ENCODE data around the gene PLCL1. TPM values are rescaled to one million over a fixed set of nuclear protein-coding genes. Genes with fewer than 3 reads are reported as not detected.
"Not testable (repeated sequence)": the region's sequence is repeated elsewhere in the genome, so short reads cannot be mapped to it uniquely, and the experiment has no call there.

The PLCL1 gene
- polyA plus RNA-seq, 6 donors from 2014 or later, result 0.05 to 0.25 (median 0.11) TPM; not detected in 3

GRCh38 chr2:198004921-198005829 lies 200.8 kb downstream of the PLCL1 start:
- Mint-ChIP-seq H3K27ac (peak overlapping the region in 1 of 6 donors; percentile 11), H3K4me3 (no peak overlapping the region), H3K4me1 (no peaks in the 10 kb centered on the region), H3K36me3 (no peaks in the 10 kb centered on the region), H3K9me3 (peaks cover 0 to 5% (median 0%) of the 10 kb centered on the region in 7 donors), H3K27me3 (no peaks in the 10 kb centered on the region)
- peak in 1 of 2 donors; percentile 34 for ATAC-seq (ENCODE audit: low read depth in 2 of 2)
- DNase-seq, result no peak

GRCh38 chr2:198006733-198007132 lies 202.3 kb downstream of the PLCL1 start:
- ATAC-seq (ENCODE audit: low read depth in 2 of 2) (no peak), DNase-seq (no peak)
- no peaks in the 10 kb centered on the region for H3K36me3 Mint-ChIP-seq
- no peak overlapping the region for H3K27ac Mint-ChIP-seq
- no peaks in the 10 kb centered on the region for H3K27me3 Mint-ChIP-seq
- H3K4me3 Mint-ChIP-seq, result no peak overlapping the region
- H3K9me3 Mint-ChIP-seq, result peaks cover 0 to 7% (median 3%) of the 10 kb centered on the region in 7 donors
- no peaks in the 10 kb centered on the region for H3K4me1 Mint-ChIP-seq

GRCh38 chr2:198008230-198008629 lies 203.8 kb downstream of the PLCL1 start:
- H3K4me3 Mint-ChIP-seq, result no peak overlapping the region
- H3K27ac Mint-ChIP-seq, result no peak overlapping the region
- no peak for ATAC-seq (ENCODE audit: low read depth in 2 of 2)
- no peak for DNase-seq
- no peaks in the 10 kb centered on the region for H3K36me3 Mint-ChIP-seq
- H3K27me3 Mint-ChIP-seq, result no peaks in the 10 kb centered on the region
- no peaks in the 10 kb centered on the region for H3K4me1 Mint-ChIP-seq
- H3K9me3 Mint-ChIP-seq, result peaks cover 2 to 16% (median 7%) of the 10 kb centered on the region in 7 donors

GRCh38 chr2:198012025-198012424 lies 207.6 kb downstream of the PLCL1 start:
- peaks cover 1 to 16% (median 7%) of the 10 kb centered on the region in 7 donors for H3K9me3 Mint-ChIP-seq

GRCh38 chr2:198016243-198016642 lies 211.8 kb downstream of the PLCL1 start:
- H3K9me3 Mint-ChIP-seq, result peaks cover 1 to 14% (median 4%) of the 10 kb centered on the region in 7 donors
- ATAC-seq (ENCODE audit: low read depth in 2 of 2) (no peak), DNase-seq (no peak)
- H3K36me3 Mint-ChIP-seq, result no peaks in the 10 kb centered on the region
- no peaks in the 10 kb centered on the region for H3K4me1 Mint-ChIP-seq
- H3K4me3 Mint-ChIP-seq, result no peak overlapping the region
- H3K27me3 Mint-ChIP-seq, result no peaks in the 10 kb centered on the region
- H3K27ac Mint-ChIP-seq, result no peak overlapping the region

More at GRCh38 chr2:198012025-198012424, 207.6 kb downstream of the PLCL1 start:
- no peak overlapping the region for H3K4me3 Mint-ChIP-seq
- H3K27me3 Mint-ChIP-seq, result no peaks in the 10 kb centered on the region
- DNase-seq, result no peak
- H3K27ac Mint-ChIP-seq, result no peak overlapping the region
- H3K4me1 Mint-ChIP-seq, result no peaks in the 10 kb centered on the region
- ATAC-seq (ENCODE audit: low read depth in 2 of 2), result no peak
- no peaks in the 10 kb centered on the region for H3K36me3 Mint-ChIP-seq

- no peak overlapping the region for H3K27ac Mint-ChIP-seq
- no peaks in the 10 kb centered on the region for H3K4me1 Mint-ChIP-seq
- no peaks in the 10 kb centered on the region for H3K27me3 Mint-ChIP-seq
- no peak overlapping the region for H3K4me3 Mint-ChIP-seq
- H3K9me3 Mint-ChIP-seq, result peaks cover 1 to 8% (median 6%) of the 10 kb centered on the region in 7 donors
- H3K36me3 Mint-ChIP-seq, result no peaks in the 10 kb centered on the region
- ATAC-seq (ENCODE audit: low read depth in 2 of 2), result no peak
- DNase-seq, result no peak
Observed at GRCh38 chr2:198017068-198017467, 212.7 kb downstream of the PLCL1 start.

GRCh38 chr2:198028955-198029354 lies 224.6 kb downstream of the PLCL1 start:
- DNase-seq (no peak), ATAC-seq (ENCODE audit: low read depth in 2 of 2) (no peak)
- Mint-ChIP-seq H3K27ac (no peak overlapping the region), H3K4me1 (no peaks in the 10 kb centered on the region), H3K4me3 (no peak overlapping the region), H3K9me3 (no peaks in the 10 kb centered on the region), H3K27me3 (no peaks in the 10 kb centered on the region), H3K36me3 (no peaks in the 10 kb centered on the region)

- ATAC-seq (ENCODE audit: low read depth in 2 of 2); H3K36me3 Mint-ChIP-seq; DNase-seq; H3K9me3 Mint-ChIP-seq; H3K4me1 Mint-ChIP-seq; H3K27ac Mint-ChIP-seq; H3K4me3 Mint-ChIP-seq; H3K27me3 Mint-ChIP-seq: not testable (repeated sequence)
Observed at GRCh38 chr2:198029576-198029975, 225.2 kb downstream of the PLCL1 start.

- ATAC-seq (ENCODE audit: low read depth in 2 of 2) (no peak), DNase-seq (no peak)
- Mint-ChIP-seq H3K4me1 (no peaks in the 10 kb centered on the region), H3K4me3 (no peak overlapping the region), H3K9me3 (peaks cover 0 to 4% (median 0%) of the 10 kb centered on the region in 7 donors), H3K36me3 (no peaks in the 10 kb centered on the region), H3K27ac (no peak overlapping the region), H3K27me3 (peaks cover 0 to 7% (median 0%) of the 10 kb centered on the region in 3 donors)
Observed at GRCh38 chr2:198033626-198034025, 229.2 kb downstream of the PLCL1 start.

- DNase-seq (no peak), ATAC-seq (ENCODE audit: low read depth in 2 of 2) (no peak)
- H3K36me3 Mint-ChIP-seq, result no peaks in the 10 kb centered on the region
- H3K4me3 Mint-ChIP-seq, result no peak overlapping the region
- no peak overlapping the region for H3K27ac Mint-ChIP-seq
- no peaks in the 10 kb centered on the region for H3K4me1 Mint-ChIP-seq
- H3K27me3 Mint-ChIP-seq, result peaks cover 0 to 7% (median 0%) of the 10 kb centered on the region in 3 donors
- H3K9me3 Mint-ChIP-seq, result peaks cover 0 to 4% (median 2%) of the 10 kb centered on the region in 7 donors
Observed at GRCh38 chr2:198036029-198036879, 231.9 kb downstream of the PLCL1 start.

GRCh38 chr2:198040835-198041234 lies 236.4 kb downstream of the PLCL1 start:
- Mint-ChIP-seq H3K4me3 (no peak overlapping the region), H3K9me3 (peaks cover 0 to 3% (median 0%) of the 10 kb centered on the region in 7 donors), H3K27ac (no peak overlapping the region), H3K36me3 (no peaks in the 10 kb centered on the region), H3K4me1 (no peaks in the 10 kb centered on the region), H3K27me3 (no peaks in the 10 kb centered on the region)
- DNase-seq (no peak), ATAC-seq (ENCODE audit: low read depth in 2 of 2) (no peak)

- H3K36me3 Mint-ChIP-seq, result no peaks in the 10 kb centered on the region
- DNase-seq (no peak), ATAC-seq (ENCODE audit: low read depth in 2 of 2) (no peak)
- no peak overlapping the region for H3K27ac Mint-ChIP-seq
- H3K4me3 Mint-ChIP-seq, result no peak overlapping the region
- H3K9me3 Mint-ChIP-seq, result peaks cover 0 to 7% (median 1%) of the 10 kb centered on the region in 7 donors
- no peaks in the 10 kb centered on the region for H3K27me3 Mint-ChIP-seq
- H3K4me1 Mint-ChIP-seq, result no peaks in the 10 kb centered on the region
Observed at GRCh38 chr2:198042189-198042588, 237.8 kb downstream of the PLCL1 start.

- Mint-ChIP-seq H3K36me3 (no peaks in the 10 kb centered on the region), H3K4me3 (no peak overlapping the region), H3K27me3 (no peaks in the 10 kb centered on the region), H3K4me1 (no peaks in the 10 kb centered on the region), H3K27ac (no peak overlapping the region), H3K9me3 (peaks cover 0 to 7% (median 2%) of the 10 kb centered on the region in 7 donors)
- no peak for DNase-seq
- ATAC-seq (ENCODE audit: low read depth in 2 of 2), result no peak
Observed at GRCh38 chr2:198044777-198045176, 240.4 kb downstream of the PLCL1 start.
